Right lobe of liver (tissue), 4 donors: ENCODE measurements around the gene PPP6R3.

Experiments used
- CTCF ChIP-seq, 4 donors: fragments of 200-600 bp in 3 of 4; fragments of 450-650 bp in 1 of 4; IDR thresholded peaks; one replicate each; pipeline versions ENCODE4 v1.5.1 to v1.8.0; 2016 to 2022; ENCODE audit warnings: antibody characterized with exemption in 4 of 4, mild to moderate bottlenecking in 2 of 4
- POLR2A ChIP-seq: fragments of 450-650 bp; IDR thresholded peaks from one replicate; pipeline ENCODE4 v1.6.1; 2017; ENCODE audit warnings: antibody characterized with exemption, mild to moderate bottlenecking
- donor health status: DM: no; HTN: no; CAD: no.
- donor health status: DM: no; HTN: no; CAD: no.
- donor health status: DM: no; HTN: yes; CAD: no.

- TF ChIP-seq CTCF (IDR thresholded peaks at IDR 0.05) (no peak), POLR2A (no peak)
These were observed 15.0 kb upstream of the PPP6R3 start for GRCh38 chr11:68445531-68446035.
